B cell (primary cell): Measurements from ENCODE around the gene PAM16.

Experiments used
- EZH2 ChIP-seq: IDR thresholded peaks from 2 replicates; pipeline ENCODE4 v1.6.1; 2012; ENCODE audit warnings: borderline replicate concordance, low read depth, mild to moderate bottlenecking, moderate library complexity, low read length; ENCODE audit not compliant: insufficient read depth, poor library complexity, severe bottlenecking
- TF ChIP-seq, protein P1 (sequence below): fragments of 200-600 bp; IDR thresholded peaks from one replicate; pipeline ENCODE4 v1.8.0; 2022; ENCODE audit warnings: antibody characterized with exemption, mild to moderate bottlenecking

GRCh38 chr16:4327386-4328045 lies 23.6 kb downstream of the PAM16 start:
- TF ChIP-seq, protein P1, sequence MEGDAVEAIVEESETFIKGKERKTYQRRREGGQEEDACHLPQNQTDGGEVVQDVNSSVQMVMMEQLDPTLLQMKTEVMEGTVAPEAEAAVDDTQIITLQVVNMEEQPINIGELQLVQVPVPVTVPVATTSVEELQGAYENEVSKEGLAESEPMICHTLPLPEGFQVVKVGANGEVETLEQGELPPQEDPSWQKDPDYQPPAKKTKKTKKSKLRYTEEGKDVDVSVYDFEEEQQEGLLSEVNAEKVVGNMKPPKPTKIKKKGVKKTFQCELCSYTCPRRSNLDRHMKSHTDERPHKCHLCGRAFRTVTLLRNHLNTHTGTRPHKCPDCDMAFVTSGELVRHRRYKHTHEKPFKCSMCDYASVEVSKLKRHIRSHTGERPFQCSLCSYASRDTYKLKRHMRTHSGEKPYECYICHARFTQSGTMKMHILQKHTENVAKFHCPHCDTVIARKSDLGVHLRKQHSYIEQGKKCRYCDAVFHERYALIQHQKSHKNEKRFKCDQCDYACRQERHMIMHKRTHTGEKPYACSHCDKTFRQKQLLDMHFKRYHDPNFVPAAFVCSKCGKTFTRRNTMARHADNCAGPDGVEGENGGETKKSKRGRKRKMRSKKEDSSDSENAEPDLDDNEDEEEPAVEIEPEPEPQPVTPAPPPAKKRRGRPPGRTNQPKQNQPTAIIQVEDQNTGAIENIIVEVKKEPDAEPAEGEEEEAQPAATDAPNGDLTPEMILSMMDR, result no peak
- TF ChIP-seq EZH2, result no peak
